Upper lobe of left lung (tissue), 6 donors: ENCODE measurements around the gene RAP1GAP. TPM values are rescaled to one million over a fixed set of nuclear protein-coding genes. Genes with fewer than 3 reads are reported as not detected.

Experiments used
- ATAC-seq, 2 donors: fragments of 200-7000 bp; cut with Tn5 transposase; one replicate each; pipeline ENCODE4 v1.9.1; 2022; ENCODE audit warnings: mild to moderate bottlenecking in 2 of 2, moderate library complexity in 2 of 2; ENCODE audit not compliant: low FRiP score in 2 of 2
- DNase-seq, 2 donors: peaks; one replicate each; pipeline ENCODE4 v3.0.0-alpha.2; 2019 to 2020
- H3K27ac ChIP-seq, 4 donors: fragments of 200-600 bp; sonication (generic); one replicate each; pipeline ENCODE4 v1.5.1; 2016 to 2019
- H3K27me3 ChIP-seq, 4 donors: fragments of 200-600 bp; sonication (generic); one replicate each; pipeline ENCODE4 v1.5.1; 2017 to 2019
- H3K36me3 ChIP-seq, 4 donors: fragments of 200-600 bp; sonication (generic); one replicate each; pipeline ENCODE4 v1.5.1; 2016 to 2019
- H3K4me1 ChIP-seq, 4 donors: fragments of 200-600 bp; sonication (generic); one replicate each; pipeline ENCODE4 v1.5.1; 2018 to 2019
- H3K4me3 ChIP-seq, 4 donors: fragments of 200-600 bp; sonication (generic); one replicate each; pipeline ENCODE4 v1.5.1; 2017 to 2019; ENCODE audit warnings: mild to moderate bottlenecking in 2 of 4, moderate library complexity in 1 of 4
- H3K9me3 ChIP-seq, 4 donors: fragments of 200-600 bp; sonication (generic); one replicate each; pipeline ENCODE4 v1.5.1; 2018 to 2019
- EP300 ChIP-seq, 4 donors: sonication (generic); formaldehyde crosslinking; IDR thresholded peaks; one replicate each; pipeline ENCODE4 v1.5.1; 2017; ENCODE audit warnings: antibody characterized with exemption in 4 of 4, control low read depth in 2 of 4
- POLR2A ChIP-seq, 4 donors: fragments of 450-650 bp; IDR thresholded peaks; one replicate each; pipeline ENCODE4 v1.5.1; 2016 to 2017; ENCODE audit warnings: antibody characterized with exemption in 4 of 4, mild to moderate bottlenecking in 2 of 4
- POLR2AphosphoS5 ChIP-seq, 2 donors: sonication (generic); formaldehyde crosslinking; IDR thresholded peaks; one replicate each; pipeline ENCODE4 v1.5.1; 2017; ENCODE audit warnings: antibody characterized with exemption in 2 of 2
- WGBS, 2 donors: methylation state at CpG; one replicate each; pipeline ENCODE4 v1.1.5; 2017 to 2018; 5-methylcytosine and 5-hydroxymethylcytosine counted together
- total RNA-seq, 6 donors: library from RNA; depleted of rRNA in 4 of 6; stranded (reverse); fragments of >200 nt in 4 of 6; gene quantifications; one replicate each; pipeline versions ENCODE4 v1.1.0 to v1.2.1, GENCODE V29; 2016 to 2021
- TF ChIP-seq, protein P1 (sequence below), 6 experiments: fragments of 450-650 bp in 4 of 6; fragments of 200-600 bp in 2 of 6; sonication (generic) in 2 of 6; IDR thresholded peaks; one replicate each; pipeline ENCODE4 v1.5.1; 2016 to 2019; ENCODE audit warnings: antibody characterized with exemption in 6 of 6
- donor health status: DM: no; HTN: no; CAD: no; lungs with moderate emphysema.
- donor health status: DM: no; HTN: yes; CAD: no; lungs with severe emphysema.

RAP1GAP gene
- total RNA-seq, 6 donors from 2014 or later: 26.9 to 65.2 (median 36.7) TPM

DNA sequence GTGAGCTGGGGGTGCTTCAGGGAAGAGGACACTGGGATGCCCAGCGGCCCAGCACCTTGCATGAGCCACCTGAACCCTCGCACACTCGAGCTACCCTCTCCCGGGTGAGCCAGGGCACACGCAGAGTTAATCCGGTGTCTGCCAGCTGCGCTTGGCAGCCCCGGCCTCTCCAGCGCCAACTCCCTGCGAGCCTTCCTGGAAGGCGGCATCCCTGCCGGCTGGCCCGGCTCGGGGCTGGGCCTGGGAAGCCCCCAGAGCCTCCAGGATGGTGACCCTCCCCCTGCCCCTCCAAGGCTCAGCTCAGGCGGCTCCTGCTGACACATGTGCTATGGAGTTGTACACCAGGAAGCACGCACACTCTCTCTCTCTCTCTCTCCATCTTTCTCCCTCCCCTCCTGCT, 48.7 kb downstream of the RAP1GAP start:
- Histone ChIP-seq H3K27ac (no peak overlapping the region), H3K4me1 (peaks cover 4 to 44% (median 23%) of the 10 kb centered on the region in 4 donors), H3K36me3 (no peaks in the 10 kb centered on the region), H3K27me3 (peaks cover 0 to 4% (median 2%) of the 10 kb centered on the region in 4 donors), H3K4me3 (peak overlapping the region in 3 of 4 donors; percentile 56 to 58 (median 56)), H3K9me3 (no peaks in the 10 kb centered on the region)
- TF ChIP-seq EP300 (IDR thresholded peaks at IDR 0.05) (no peak), POLR2A (IDR thresholded peaks at IDR 0.05) (no peak), POLR2AphosphoS5 (IDR thresholded peaks at IDR 0.05) (no peak)
- TF ChIP-seq, protein P1, sequence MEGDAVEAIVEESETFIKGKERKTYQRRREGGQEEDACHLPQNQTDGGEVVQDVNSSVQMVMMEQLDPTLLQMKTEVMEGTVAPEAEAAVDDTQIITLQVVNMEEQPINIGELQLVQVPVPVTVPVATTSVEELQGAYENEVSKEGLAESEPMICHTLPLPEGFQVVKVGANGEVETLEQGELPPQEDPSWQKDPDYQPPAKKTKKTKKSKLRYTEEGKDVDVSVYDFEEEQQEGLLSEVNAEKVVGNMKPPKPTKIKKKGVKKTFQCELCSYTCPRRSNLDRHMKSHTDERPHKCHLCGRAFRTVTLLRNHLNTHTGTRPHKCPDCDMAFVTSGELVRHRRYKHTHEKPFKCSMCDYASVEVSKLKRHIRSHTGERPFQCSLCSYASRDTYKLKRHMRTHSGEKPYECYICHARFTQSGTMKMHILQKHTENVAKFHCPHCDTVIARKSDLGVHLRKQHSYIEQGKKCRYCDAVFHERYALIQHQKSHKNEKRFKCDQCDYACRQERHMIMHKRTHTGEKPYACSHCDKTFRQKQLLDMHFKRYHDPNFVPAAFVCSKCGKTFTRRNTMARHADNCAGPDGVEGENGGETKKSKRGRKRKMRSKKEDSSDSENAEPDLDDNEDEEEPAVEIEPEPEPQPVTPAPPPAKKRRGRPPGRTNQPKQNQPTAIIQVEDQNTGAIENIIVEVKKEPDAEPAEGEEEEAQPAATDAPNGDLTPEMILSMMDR (IDR thresholded peaks at IDR 0.05): no peak
- 25 to 42% methylated on average over 7 to 11 of the region's 16 CpGs for WGBS, 2 donors
- DNase-seq (no peak), ATAC-seq (no peak)

DNA sequence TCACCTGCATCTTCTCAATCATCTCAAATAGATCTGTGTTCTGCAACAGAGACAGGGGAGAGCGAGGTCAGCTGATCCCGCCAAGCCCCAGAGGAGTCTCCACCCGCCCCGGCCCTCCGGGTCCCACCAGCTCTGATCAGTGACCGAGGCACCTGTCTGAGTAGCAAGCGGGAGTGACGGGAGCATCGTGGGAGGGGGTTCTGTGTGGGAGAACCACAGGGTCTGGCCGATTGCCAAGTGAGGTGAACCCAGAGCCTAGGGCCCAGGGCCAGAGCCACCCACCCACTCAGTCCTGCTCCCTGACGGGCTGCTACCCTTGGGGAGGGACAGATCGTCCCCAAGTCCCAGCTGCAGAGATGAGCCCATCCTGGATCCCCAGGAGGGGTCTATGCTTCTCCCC, 49.1 kb downstream of the RAP1GAP start:
- no peaks in the 10 kb centered on the region for H3K36me3 ChIP-seq
- no peak for DNase-seq
- 71% methylated on average over 12 of the region's 12 CpGs; no CpG with 5 or more reads in 1 of the 2 donors for WGBS, 2 donors
- peak overlapping the region in 3 of 4 donors; percentile 56 to 58 (median 56) for H3K4me3 ChIP-seq
- TF ChIP-seq EP300 (IDR thresholded peaks at IDR 0.05): no peak
- ATAC-seq: no peak
- H3K4me1 ChIP-seq: peaks cover 4 to 39% (median 23%) of the 10 kb centered on the region in 4 donors
- H3K9me3 ChIP-seq: no peaks in the 10 kb centered on the region
- H3K27ac ChIP-seq: no peak overlapping the region
- H3K27me3 ChIP-seq: peaks cover 0 to 4% (median 2%) of the 10 kb centered on the region in 4 donors

DNA sequence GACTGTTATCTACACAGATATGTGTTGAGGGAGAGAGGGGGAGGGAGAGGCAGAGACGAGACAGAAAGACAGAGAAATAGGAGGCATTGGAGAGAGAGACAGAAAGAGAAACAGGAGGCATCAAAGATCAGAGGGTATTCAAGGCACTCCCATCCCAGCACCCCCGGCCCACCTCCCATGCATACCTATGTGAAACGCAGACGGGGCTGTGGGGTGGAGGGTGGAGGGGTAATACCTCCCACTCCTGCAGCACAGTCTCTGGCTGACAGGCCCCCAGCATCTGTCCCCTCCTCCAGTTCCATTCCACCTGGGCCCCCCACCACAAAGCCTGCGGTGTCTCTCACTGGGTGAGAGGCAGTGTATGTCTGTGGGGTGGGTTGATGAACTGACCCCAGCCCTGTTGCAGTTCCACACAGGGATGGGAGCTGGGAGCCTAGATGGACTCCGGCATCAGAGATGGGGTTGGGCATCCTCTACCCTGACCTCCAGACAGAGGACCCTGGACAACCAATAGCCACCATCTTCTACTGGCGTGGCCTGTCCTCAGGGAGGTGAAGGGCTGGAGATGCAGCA, 49.7 kb downstream of the RAP1GAP start:
- no peak for DNase-seq
- no peak overlapping the region for H3K4me3 ChIP-seq

DNA sequence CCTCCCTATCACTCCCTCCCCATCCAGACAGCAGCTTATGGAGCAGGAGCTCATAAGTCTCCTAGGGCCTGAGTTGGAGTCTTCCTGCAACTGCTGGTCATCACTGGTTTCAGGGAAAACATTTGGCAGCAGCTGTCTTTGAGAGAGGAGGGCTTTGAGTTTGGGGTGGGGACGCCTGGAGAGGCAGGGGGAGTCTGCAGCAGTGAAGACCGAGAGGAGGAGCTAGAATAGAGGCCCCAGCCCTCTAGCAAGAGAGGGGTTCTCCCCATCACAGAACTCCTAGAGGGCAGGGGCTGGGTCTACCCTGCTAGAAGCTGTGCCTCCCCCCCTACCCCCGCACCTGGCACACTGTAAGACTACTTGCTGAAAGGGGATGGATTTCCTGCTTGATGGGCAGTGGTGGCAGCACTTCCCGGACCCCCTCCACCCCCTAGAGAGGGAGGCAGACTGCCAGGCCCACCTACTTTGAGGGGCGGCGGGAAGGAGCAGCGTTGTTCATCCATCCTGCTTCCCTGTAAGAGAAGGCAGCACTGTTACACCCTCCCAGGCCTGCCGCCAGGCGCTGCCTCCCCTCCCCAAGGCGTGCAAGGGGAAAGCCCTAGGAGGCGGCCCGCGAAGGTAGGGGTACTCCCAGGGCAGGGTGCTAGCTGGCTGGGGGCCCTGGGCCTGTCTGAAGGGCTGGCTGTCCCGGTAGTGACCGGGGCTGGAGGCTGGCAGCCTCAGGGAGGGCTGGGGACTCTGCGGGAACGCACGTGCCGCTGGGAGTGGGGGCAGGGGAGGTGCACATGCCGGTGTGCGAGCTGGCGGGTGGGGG, 50.4 kb downstream of the RAP1GAP start:
- H3K4me1 ChIP-seq: peaks cover 4 to 29% (median 17%) of the 10 kb centered on the region in 4 donors

More for the DNA sequence above, 49.7 kb downstream of the RAP1GAP start:
- Histone ChIP-seq H3K27ac (no peak overlapping the region), H3K36me3 (no peaks in the 10 kb centered on the region), H3K9me3 (no peaks in the 10 kb centered on the region), H3K4me1 (peaks cover 4 to 36% (median 21%) of the 10 kb centered on the region in 4 donors), H3K27me3 (peaks cover 0 to 4% (median 2%) of the 10 kb centered on the region in 4 donors)
- TF ChIP-seq EP300 (IDR thresholded peaks at IDR 0.05) (no peak), POLR2A (IDR thresholded peaks at IDR 0.05) (no peak), POLR2AphosphoS5 (IDR thresholded peaks at IDR 0.05) (no peak)
- TF ChIP-seq, protein P1 (IDR thresholded peaks at IDR 0.05): no peak
- no peak for ATAC-seq
- WGBS, 2 donors: 38 to 65% methylated on average over 5 to 7 of the region's 7 CpGs

DNA sequence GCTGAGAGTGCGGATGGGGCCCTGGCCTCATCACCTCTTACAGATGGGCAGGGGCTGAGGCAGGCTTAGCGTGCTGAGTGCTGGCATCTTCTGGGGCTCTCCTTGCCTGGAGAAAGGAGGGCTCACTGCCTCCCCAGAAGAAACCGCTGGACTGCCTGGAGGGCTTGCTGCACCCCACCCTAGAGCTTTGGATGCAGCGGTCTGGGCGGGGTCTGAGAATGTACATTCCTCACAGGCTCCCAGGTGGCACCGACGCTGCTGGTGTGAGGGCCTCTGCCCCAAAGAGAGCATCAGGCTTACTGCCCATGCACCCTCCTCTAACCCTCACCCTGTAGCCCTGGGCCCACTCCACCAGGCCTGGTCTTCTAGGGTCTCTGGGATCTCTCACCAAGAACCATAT, 51.1 kb downstream of the RAP1GAP start:
- no peaks in the 10 kb centered on the region for H3K36me3 ChIP-seq
- no peak overlapping the region for H3K4me3 ChIP-seq
- peaks cover 0 to 4% (median 2%) of the 10 kb centered on the region in 4 donors for H3K27me3 ChIP-seq
- peaks cover 4 to 24% (median 11%) of the 10 kb centered on the region in 4 donors for H3K4me1 ChIP-seq
- H3K9me3 ChIP-seq: no peaks in the 10 kb centered on the region
- DNase-seq (no peak), ATAC-seq (no peak)
- no peak for TF ChIP-seq EP300 (IDR thresholded peaks at IDR 0.05)
- no peak for TF ChIP-seq POLR2AphosphoS5 (IDR thresholded peaks at IDR 0.05)
- TF ChIP-seq, protein P1 (IDR thresholded peaks at IDR 0.05): no peak
- no peak for TF ChIP-seq POLR2A (IDR thresholded peaks at IDR 0.05)
- H3K27ac ChIP-seq: no peak overlapping the region
- WGBS, 2 donors: 90% methylated on average over 4 of the region's 7 CpGs; no CpG with 5 or more reads in 1 of the 2 donors

More for the DNA sequence above, 50.4 kb downstream of the RAP1GAP start:
- TF ChIP-seq POLR2AphosphoS5 (IDR thresholded peaks at IDR 0.05): no peak
- no peak for TF ChIP-seq POLR2A (IDR thresholded peaks at IDR 0.05)
- TF ChIP-seq, protein P1 (IDR thresholded peaks at IDR 0.05): no peak
- no peak for TF ChIP-seq EP300 (IDR thresholded peaks at IDR 0.05)
- 22 to 29% methylated on average over 14 to 21 of the region's 22 CpGs for WGBS, 2 donors
- Histone ChIP-seq H3K27ac (no peak overlapping the region), H3K4me3 (no peak overlapping the region), H3K9me3 (no peaks in the 10 kb centered on the region), H3K36me3 (no peaks in the 10 kb centered on the region), H3K27me3 (peaks cover 0 to 4% (median 2%) of the 10 kb centered on the region in 4 donors)
- DNase-seq (no peak), ATAC-seq (no peak)
